Heart right ventricle (tissue), 16 donors: ENCODE results near the gene TMPRSS2. TPM values are rescaled to one million over a fixed set of nuclear protein-coding genes. Genes with fewer than 3 reads are reported as not detected.

Source experiments
- ATAC-seq, 8 donors: fragments of 200-7000 bp; cut with Tn5 transposase; one replicate each; pipeline ENCODE4 v1.9.1; 2020; ENCODE audit warnings: mild to moderate bottlenecking in 8 of 8, moderate library complexity in 8 of 8, moderate number of reproducible peaks in 1 of 8
- DNase-seq, 2 donors: peaks; one replicate each; pipeline ENCODE4 v3.0.0-alpha.2; 2020
- H3K27ac ChIP-seq, 10 donors: fragments of 200-600 bp; sonication (generic) in 2 of 10; one replicate each; pipeline versions ENCODE4 v1.5.0 to v1.8.0; 2020 to 2022; ENCODE audit warnings: mild to moderate bottlenecking in 3 of 10
- H3K27me3 ChIP-seq, 7 donors: fragments of 200-600 bp; one replicate each; pipeline ENCODE4 v1.8.0; 2021 to 2022; ENCODE audit warnings: mild to moderate bottlenecking in 2 of 7
- H3K36me3 ChIP-seq, 9 donors: fragments of 200-600 bp; sonication (generic) in 1 of 9; one replicate each; pipeline versions ENCODE4 v1.5.0 to v1.8.0; 2020 to 2022; ENCODE audit warnings: mild to moderate bottlenecking in 2 of 9
- H3K4me1 ChIP-seq, 9 donors: fragments of 200-600 bp; sonication (generic) in 1 of 9; one replicate each; pipeline versions ENCODE4 v1.5.0 to v1.8.0; 2020 to 2022; ENCODE audit warnings: mild to moderate bottlenecking in 4 of 9
- H3K4me3 ChIP-seq, 10 donors: fragments of 200-600 bp; sonication (generic) in 2 of 10; one replicate each; pipeline versions ENCODE4 v1.5.0 to v1.8.0; 2020 to 2022; ENCODE audit warnings: mild to moderate bottlenecking in 7 of 10, moderate library complexity in 2 of 10
- H3K9me3 ChIP-seq, 11 donors: fragments of 200-600 bp in 10 of 11; sonication (generic) in 2 of 11; one replicate each; pipeline versions ENCODE4 v1.5.0 to v1.8.0; 2013 to 2022; ENCODE audit warnings: mild to moderate bottlenecking in 2 of 11, control low read depth in 1 of 11, moderate library complexity in 1 of 11
- CTCF ChIP-seq, 9 donors: fragments of 200-600 bp; sonication (generic) in 2 of 9; IDR thresholded peaks; one replicate each; pipeline versions ENCODE4 v1.5.0 to v1.8.0; 2021 to 2022; ENCODE audit warnings: antibody characterized with exemption in 9 of 9, mild to moderate bottlenecking in 5 of 9, moderate library complexity in 1 of 9
- WGBS, 2 donors: extraction: QIAGEN DNeasy Blood & Tissue Kit; methylation state at CpG; one replicate each; pipeline ENCODE4 v1.1.7; 2013; ENCODE audit warnings: inconsistent platforms in 1 of 2; 5-methylcytosine and 5-hydroxymethylcytosine counted together
- intact Hi-C, 10 donors: fragments of 100-400 bp; cut with DNase I; formaldehyde crosslinking; loops; one replicate each; pipeline versions ENCODE4 v1.11.1 to v1.14.2; 2022
- polyA plus RNA-seq, 2 donors: library from polyadenylated mRNA; stranded (reverse); fragments of 200-250 nt; gene quantifications; one replicate each; pipeline ENCODE4 v1.2.3, GENCODE V29; 2013
- total RNA-seq, 10 donors: library from RNA; stranded (reverse); fragmentation: NEBNext Ultra II Directional in 3 of 10; extraction: Animal tissue kit (Norgen Biotek cat#: 25700) in 3 of 10; gene quantifications; one replicate each; pipeline versions ENCODE4 v1.2.1 to v1.2.4, GENCODE V29; 2021 to 2023
- donor health status: Arrhythmogenic right ventricular cardiomyopathy.
- donor health status: ischemic (EF 13 %, LVEDD 7.1; RV severe dilation, severe dysfunction).
- donor health status: healthy with polysubstance abuse.
- donor health status: DM: no; HTN: yes; CAD: no.
- donor health status: DM: no; HTN: no; CAD: no.
- donor health status: ischemic (EF 25% LVEDD 6.9; RV normal size, moderate dysfunction).
- donor health status: ischemic (EF 25% LVEDD 5.7; RV mildly dilated, moderate dysfunction).
- donor health status: healthy.
- donor health status: DM: yes; HTN: yes; CAD: no.
- donor health status: Ischemic cardiomyopathy.
- donor health status: ischemic (EF 35%, LVEDD 5.7; RV mildly dilated, moderate dysfunction).
- donor health status: nonischemic (EF 11% LVEDD 7.7; RV severe dilation, severe dysfunction).
- donor health status: DM: yes; HTN: yes; CAD: no.
- donor health status: PGD.
- donor health status: ischemic (EF 29% LVEDD 5.4; RV normal size, mild dysfunction).
- donor health status: nonischemic (EF 23%, LVEDD 6.1; RV moderate dilation, normal function).

The TMPRSS2 gene
- total and polyA plus RNA-seq, 12 donors = 0.03 TPM; not detected in 11

GRCh38 chr21:41435706-41436105, 72.3 kb downstream of the TMPRSS2 start:
- H3K36me3 ChIP-seq = peaks cover 0 to 100% (median 66%) of the 10 kb centered on the region in 9 donors
- H3K4me1 ChIP-seq = no peaks in the 10 kb centered on the region
- peaks cover 0 to 17% (median 0%) of the 10 kb centered on the region in 11 donors for H3K9me3 ChIP-seq
- intact Hi-C loops = loop anchor here in 1 of 10 donors (5.0 kb wide), 1 partner anchor 48 kb away; no protein-coding TSS in a partner anchor
- no peak overlapping the region for H3K4me3 ChIP-seq
- TF ChIP-seq CTCF (IDR thresholded peaks at IDR 0.05) = no peak
- no peak overlapping the region for H3K27ac ChIP-seq
- no peak for DNase-seq
- 92 to 95% methylated on average over 11 of the region's 11 CpGs for WGBS, 2 donors
- ATAC-seq = no peak
- no peaks in the 10 kb centered on the region for H3K27me3 ChIP-seq

DNA sequence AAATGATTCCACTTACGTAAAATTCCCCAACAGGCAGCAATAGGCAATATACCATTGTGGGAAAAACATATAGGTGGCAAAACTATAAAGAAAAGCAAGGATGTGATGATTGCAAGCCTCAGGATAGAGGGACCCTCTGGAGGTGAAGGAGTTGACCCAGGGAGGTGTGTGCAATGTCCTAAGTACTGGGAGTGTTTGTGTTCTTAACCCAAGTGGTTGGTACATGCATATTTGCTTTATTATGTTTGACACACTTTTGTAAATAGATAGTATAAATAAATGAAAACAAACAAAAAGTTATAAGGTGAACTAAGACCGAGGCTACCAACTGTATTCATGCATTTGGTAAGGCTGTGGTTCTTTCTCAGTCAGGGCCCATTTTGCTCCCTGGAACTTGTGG, 74.4 kb downstream of the TMPRSS2 start:
- Histone ChIP-seq H3K4me1 (peaks cover 0 to 15% (median 0%) of the 10 kb centered on the region in 9 donors), H3K4me3 (no peak overlapping the region), H3K27me3 (no peaks in the 10 kb centered on the region), H3K36me3 (peaks cover 0 to 100% (median 60%) of the 10 kb centered on the region in 9 donors), H3K27ac (no peak overlapping the region), H3K9me3 (peaks cover 0 to 17% (median 0%) of the 10 kb centered on the region in 11 donors)
- 94 to 95% methylated on average over 2 of the region's 2 CpGs for WGBS, 2 donors
- intact Hi-C loops = no loop called here
- ATAC-seq (no peak), DNase-seq (no peak)
- no peak for TF ChIP-seq CTCF (IDR thresholded peaks at IDR 0.05)

DNA sequence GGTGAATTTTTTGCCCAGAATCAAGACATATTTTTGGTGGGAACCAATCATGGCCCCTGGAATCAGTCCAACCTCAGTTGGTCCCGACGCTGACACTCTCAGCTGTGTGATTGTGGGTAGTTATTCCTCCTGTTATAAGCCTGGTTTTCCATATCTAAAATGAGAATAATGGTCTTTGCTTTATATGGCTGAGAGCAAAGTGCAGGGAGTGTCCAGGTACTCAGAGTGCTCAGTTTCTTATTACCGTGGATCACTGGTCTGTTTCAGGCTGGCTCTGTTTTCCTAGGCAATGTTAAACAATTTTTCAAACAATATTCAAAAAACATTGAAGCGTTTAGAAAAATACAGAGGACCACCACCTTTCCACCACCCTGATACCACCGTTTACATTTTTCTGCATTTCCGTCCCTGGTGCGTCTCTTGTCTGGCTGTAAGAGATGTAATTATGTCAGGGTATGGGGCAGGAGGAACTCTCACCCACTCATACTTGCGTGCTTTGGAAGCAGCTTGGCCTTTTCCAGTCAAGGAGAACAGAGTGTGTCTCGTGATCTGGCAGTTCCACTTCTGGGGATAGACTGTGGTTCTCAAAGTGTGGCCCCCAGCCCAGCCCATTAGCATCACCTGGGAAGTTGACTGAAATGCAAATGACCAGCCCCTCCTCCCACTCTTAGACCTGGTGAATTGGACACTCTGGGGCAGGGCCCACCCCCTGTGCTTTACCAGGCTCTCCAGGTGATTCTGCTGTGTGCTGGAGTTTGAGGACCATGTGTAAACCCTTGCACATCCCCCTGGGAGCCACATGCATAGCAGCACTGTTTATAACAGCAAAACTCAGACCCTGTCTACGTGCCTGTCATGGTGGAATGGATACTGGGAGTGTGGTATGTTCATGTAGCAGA, 75.1 kb downstream of the TMPRSS2 start:
- H3K9me3 ChIP-seq = peaks cover 0 to 17% (median 0%) of the 10 kb centered on the region in 11 donors
- no peak overlapping the region for H3K4me3 ChIP-seq
- peaks cover 0 to 100% (median 59%) of the 10 kb centered on the region in 9 donors for H3K36me3 ChIP-seq
- 78 to 96% methylated on average over 10 of the region's 10 CpGs for WGBS, 2 donors
- intact Hi-C loops = no loop called here
- H3K4me1 ChIP-seq = peaks cover 0 to 22% (median 1%) of the 10 kb centered on the region in 9 donors
- no peak overlapping the region for H3K27ac ChIP-seq
- ATAC-seq (no peak), DNase-seq (no peak)
- peaks cover 0 to under 1% (median 0%) of the 10 kb centered on the region in 7 donors for H3K27me3 ChIP-seq
- TF ChIP-seq CTCF (IDR thresholded peaks at IDR 0.05) = no peak

DNA sequence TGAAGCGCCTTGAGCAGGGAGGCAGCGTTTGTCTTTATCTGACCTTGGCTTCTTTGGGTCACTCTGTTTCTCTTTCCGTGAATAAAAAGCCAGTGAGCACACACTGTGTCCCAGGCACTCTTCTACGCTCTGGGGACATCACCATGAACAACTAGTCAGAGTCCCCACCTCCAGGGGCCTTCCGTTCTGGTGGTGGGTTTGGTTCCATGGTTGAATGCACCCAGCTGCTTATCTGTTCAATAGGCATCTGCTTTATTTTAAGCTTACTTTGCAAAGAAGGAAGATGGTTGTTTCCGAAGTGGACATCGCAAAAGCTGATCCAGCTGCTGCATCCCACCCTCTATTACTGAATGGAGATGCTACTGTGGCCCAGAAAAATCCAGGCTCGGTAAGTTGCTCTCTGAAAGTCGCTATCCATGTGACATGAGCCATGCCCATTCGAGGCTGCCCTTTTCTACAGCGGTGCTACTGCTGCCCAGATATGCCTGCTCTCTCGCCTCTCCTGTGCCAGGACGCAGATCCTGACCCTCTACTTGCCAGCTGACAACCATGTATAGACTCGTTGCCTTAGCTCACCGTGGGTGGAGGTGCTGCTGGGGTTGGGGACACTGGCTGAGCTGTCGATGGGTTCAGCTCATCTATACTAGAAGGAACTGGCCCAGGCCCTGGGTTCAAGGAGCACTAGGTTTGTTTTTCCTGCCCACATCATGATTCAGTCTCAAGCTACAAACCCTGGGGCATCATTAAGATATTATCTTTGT, 76.0 kb downstream of the TMPRSS2 start:
- DNase-seq (no peak), ATAC-seq (no peak)
- Histone ChIP-seq H3K4me1 (peaks cover 0 to 30% (median 9%) of the 10 kb centered on the region in 9 donors), H3K36me3 (peaks cover 0 to 94% (median 50%) of the 10 kb centered on the region in 9 donors), H3K27me3 (peaks cover 0 to 7% (median 0%) of the 10 kb centered on the region in 7 donors), H3K9me3 (peaks cover 0 to 17% (median 0%) of the 10 kb centered on the region in 11 donors), H3K4me3 (no peak overlapping the region), H3K27ac (no peak overlapping the region)
- intact Hi-C loops = no loop called here
- WGBS, 2 donors = 82 to 92% methylated on average over 16 of the region's 16 CpGs
- TF ChIP-seq CTCF (IDR thresholded peaks at IDR 0.05) = no peak
